ENCODE measurements around the gene SELPLG.

The SELPLG gene

DNA sequence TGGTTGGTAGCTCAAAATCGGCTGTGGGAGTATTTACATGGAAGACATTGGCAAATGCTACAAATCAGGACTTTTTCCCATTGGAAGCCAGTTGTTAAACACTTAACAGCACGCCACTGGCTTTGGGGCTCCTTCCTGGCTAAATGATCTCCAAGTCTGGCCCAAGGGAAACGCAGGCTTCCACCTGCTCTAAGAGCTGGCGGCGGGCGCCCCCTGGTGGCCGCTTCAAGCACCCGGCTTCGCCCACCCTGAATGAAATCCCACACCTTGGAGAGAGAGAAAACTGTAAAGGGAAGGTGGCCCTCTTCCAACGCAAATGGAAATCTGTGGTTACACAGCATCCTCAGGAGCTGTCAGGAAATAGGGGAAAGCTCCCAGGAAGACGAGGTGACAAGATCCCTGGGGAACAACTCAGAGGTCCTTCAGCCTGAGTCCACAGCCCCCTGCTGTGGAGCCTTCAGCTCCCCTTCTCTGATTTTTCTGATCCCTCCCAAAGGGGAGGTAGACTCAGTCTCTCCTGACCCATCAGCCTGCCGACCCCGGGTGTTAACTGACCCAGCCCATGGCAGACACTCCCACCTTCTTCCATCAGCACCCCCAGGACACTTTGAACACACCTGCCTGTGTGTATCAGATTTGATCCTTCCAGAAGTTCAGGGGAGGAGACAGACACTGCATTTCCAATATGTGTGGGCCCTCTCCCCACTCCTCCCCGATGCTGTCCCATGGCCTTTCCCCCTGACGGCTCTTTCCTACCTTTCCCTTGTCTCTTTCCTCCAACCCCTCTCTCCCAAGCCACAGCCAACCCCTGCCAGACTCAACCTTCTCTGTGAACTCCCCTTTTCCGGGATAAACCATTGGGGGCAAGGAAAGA, 15.4 kb downstream of the SELPLG start:
- peak; percentile 65 for DNase-seq

DNA sequence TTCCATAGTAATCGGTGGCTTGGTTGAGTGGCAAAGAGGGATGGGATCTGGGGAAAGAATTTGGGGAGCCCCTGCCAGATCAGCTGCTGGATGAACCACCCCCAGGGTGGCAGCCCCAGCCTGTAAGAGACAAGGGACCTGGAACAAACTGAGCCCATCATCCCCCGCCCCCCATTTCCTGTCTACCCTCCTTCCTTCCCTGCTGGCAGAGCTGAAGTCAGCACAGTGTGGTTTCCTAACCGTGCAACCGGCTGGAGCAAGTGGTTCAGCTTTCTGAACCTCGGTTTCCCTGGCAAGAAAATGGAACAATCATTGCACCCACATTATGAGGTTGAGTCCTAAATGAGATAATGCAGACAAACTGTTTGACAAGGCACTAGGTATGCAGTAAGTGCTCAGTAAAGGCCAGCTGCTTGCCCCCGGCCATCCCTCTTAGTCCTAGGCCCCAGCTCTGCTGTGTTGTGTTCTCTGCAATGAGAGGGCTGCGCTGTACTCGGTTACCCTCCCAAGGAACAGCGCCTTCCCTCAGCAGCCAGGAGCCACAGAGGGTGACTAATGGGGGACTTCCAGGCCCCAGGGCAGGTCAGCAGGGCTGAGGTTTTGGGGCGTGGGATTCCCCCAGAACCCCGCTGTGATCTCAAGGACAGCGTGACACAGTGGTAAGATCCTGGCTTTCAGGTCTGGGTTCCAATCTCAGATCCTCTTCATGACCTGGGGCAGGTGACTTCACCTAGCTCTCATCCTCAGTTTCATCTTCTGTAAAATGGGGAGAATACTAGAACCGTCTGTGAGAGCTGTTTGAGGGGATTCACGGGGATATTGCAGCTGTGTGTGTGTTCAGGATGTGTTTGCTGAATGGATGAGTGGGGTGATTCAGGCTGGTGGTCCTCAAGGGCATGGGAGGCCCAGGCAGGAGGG, 16.5 kb downstream of the SELPLG start:
- DNase-seq: no peak

DNA sequence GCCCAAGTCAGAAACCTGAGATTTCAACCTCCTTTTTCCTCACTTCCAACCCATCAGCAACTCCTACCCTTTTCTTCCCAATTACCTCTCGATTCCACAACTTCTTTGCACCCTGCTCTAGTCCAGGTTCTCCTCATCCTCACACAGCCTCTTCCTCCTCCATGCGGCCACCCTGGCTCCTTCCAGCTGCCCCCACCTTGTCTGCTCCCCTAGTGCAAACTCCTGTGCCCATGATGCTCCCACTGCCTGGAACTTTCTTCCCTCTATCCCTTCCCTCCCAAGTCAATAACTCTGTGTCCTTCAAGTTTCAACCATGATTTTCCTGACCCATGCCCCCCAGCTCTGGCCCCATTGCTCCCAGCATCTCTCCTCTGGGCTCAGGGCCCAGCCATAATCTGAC, 17.3 kb downstream of the SELPLG start:
- no peak for DNase-seq

DNA sequence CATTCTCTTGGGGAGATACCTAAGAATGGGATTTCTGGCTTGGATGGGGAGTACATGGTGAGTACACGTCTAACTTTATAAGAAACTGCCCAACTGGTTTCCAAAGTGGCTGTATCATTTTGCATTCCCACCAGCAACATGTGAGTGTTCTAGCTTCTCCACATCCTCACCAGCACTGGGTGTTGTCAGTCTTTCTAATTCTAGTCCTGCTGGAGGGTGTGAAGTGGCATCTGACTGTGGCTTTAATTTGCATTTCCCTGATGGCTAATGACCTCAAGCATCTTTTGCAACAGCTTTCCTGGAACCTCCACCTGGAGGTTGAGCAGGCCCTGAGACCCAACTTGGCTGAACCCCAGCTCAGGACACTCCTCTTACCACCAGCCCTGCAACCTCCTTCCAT, 17.8 kb downstream of the SELPLG start:
- no peak for DNase-seq

DNA sequence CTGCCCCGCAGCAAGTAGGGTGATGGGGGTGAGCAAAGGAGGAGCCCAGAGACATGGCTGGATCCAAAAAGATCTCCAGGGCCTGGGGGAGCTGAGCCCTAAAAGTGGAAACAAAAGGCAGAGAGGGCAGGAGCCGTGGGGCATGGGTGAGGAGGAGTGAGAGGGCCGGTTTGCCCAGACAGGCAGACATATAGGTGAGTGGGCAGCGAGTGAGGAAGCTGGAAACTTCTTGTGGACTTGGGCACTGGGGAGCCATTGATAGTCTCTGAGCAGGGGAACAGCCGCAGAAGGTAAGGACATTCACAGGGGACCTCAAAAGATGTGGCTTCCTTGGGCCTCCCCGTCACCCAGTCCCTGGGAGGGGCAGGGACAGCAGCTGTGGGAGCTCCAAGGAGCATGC, 19.1 kb downstream of the SELPLG start:
- no peak for DNase-seq

DNA sequence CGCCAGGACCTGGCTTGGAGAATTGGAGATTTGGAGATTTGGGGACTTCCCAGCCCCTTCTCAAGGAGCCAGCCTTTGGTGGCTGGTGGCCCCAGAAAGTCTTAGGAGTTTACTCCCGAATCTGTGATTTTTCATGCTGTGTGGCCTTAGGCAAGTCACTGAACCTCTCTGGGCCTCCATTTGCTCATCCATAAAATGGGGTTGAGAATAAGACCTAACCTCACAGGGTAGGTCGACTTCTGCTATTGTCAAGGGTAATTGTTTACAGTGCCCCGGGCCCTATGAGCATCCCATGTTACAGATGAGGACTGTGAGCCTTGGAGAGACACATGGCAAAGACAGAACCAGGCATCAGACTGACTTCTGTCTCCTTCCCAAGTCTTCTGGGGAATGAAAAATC, 19.7 kb downstream of the SELPLG start:
- no peak for DNase-seq

DNA sequence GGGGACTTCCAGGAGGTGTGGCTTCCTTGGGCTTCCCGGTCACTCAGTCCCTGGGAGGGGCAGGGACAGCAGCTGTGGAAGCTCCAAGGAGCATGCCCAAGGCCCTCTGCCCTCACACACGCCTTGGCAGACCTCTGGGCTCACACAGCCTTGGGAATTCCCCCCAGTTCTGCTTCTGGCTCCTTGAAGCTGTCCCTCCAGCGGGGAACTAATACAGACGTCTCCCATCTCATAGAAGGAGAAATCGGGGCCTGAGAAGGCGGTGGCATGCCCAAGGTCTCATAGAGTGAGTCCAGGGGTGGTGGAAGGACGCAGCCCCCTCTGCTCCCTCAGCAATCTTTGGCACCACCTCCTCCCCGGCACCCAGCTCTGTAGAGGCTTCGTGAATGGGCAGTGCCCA, 20.1 kb downstream of the SELPLG start:
- no peak for DNase-seq

DNA sequence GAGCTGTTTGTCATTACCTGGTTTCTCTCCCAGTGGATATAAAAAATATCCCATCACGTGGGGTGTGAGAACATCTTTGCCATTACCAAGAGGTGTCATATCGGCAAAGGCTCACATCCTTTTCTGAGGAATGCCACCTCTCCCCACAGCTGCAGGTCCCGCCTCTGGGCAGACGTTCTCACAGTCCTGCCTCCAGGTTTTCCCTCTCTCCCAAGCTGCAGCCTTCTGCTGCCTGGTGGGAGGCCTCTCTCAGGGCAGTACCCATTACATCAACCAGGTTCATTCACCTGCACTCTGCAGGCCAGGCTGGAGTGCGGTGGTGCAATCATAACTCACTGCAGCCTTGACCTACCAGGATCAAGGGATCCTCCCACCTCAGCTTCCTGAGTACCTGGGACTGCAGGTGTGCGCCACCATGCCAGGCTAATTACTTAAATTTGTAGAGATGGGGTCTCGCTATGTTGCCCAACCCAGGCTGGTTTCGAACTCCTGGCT, 20.9 kb downstream of the SELPLG start:
- DNase-seq: no peak

DNA sequence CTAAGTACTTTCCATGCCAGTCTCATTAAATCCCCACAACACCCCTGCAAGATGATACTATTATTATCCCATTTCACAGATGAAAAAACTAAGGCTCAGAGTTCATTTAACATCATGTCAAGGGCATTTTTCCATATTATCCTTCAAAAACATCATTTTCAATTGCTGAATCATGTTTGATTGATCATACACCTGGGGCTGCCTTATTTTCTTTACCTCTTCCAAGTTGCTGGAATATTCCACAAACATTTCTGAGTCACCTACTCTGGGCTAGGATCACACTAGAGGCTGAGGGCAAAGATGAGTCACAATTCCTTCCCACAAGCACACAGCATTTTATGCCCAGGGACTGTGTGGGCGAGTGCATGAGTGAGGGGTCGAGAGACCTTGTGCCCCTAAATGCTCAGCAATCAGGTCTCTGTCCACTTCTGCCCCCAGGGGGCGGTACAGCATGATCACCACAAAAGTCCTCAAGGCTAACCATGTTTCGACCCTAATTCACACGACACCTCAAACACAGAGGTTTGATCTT, 21.7 kb downstream of the SELPLG start:
- DNase-seq: no peak

DNA sequence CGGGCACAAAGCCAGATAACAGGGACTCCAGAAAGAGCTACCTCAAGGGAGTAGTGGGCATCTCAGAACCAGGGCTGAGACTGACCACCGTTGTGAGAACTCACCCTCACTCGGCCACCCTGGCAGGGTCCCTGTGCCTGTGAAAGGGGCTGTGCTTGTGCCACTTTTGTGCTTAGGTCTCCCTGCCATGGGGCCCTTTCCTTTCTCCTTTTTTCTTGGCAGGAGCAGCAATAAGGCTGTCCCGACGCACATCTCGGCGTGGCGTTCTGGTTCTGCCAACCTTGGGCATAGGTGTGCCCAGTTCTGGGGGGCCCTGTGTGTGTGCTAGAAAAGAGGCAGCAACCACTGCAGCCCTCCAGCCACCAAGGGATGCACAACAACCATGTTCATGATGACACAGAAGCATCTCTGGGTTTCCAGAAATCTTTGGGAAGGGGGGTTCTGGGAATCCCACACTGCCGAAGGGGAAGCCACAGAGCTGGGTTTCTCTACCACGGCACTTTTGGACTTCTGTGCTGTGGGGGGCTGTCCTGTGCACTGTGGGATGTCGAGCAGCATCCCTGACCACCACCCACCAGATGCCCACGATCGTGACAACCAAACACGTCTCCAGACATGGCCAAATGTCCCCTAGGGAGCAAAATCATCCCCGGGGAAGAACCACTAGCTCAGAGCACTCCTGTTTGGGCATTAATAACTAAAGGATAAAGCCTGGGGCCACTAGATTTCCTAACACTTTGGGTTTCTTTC, 22.7 kb downstream of the SELPLG start:
- DNase-seq: no peak

DNA sequence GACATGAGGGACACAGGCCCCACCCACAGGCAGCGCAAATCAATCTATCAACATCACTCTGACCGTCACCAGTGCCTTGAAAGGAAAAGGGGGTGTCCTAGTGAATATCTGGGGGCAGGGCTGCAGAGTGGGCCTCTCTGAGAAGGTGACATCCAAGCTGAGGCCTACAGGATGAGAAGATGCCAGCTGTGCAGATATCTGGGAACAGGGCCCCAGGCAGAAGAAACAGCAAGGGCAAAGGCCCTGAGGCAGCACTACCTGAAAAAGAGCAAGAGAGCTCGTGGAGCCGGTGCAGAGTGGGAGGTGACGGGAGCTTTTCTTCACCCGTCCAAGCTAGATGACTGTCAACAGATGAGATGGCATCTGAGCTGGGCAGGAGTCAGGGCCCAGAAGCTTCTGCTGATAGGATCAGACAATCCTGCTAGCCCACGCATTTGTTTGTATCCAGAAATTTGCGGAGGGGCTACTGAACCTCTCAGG, 23.3 kb downstream of the SELPLG start:
- no peak for DNase-seq

DNA sequence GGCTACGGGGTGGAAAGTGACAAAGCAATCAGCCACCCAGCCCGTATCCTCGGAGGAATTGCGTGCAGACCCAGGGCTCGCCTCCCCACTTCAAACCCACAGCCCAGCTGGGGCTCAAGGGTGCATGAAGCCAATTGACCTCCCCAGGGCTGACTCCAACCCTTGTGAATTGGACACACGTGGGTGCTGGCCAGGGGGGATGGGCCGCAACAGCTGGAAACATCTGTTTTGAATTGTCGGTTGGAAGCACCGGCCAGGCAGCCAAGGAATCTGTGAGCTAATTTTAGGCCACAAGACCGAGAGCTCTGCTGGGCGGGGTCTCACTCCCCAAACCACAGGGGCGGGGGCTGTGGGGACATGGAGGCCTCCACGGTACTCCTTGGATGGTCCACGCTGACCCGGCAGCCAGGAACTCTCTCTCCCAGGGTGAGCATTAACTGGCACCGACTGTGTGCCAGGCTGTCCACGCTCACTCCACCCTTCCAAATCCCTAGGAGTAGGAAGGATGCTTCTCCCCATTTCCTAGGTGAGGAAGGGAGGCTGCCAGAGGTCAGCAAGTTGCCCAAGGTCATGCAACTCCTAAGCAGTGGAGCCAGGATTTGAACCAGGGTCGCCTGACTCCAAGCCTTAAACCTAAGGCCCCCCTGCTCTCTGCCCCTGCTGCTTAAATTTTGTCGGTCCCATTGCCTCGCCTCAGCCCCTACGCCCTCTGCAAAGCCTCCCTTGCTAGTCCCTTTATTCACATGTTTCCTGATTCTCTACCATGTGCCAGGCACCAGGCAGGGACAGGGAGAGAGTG, 24.0 kb downstream of the SELPLG start:
- DNase-seq: no peak

DNA sequence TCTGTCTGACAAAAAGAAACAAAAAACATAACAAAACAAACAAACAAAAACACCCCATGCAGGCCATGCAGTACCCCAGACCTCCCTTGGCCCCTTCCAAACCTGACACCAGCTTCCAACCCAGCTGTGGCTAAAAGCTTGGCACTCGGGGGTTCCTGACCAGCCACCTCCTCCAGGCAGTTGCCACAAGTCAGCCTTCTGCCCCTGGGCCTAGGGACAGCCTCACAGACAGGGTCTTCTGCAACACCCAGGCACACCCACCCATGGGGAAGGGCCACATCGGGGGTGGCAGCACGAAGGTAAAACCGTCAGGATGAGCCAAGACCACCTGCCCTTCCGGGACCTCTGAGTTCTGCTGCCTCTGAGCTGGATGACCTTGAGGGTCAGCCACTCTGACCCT, 25.1 kb downstream of the SELPLG start:
- DNase-seq: no peak

DNA sequence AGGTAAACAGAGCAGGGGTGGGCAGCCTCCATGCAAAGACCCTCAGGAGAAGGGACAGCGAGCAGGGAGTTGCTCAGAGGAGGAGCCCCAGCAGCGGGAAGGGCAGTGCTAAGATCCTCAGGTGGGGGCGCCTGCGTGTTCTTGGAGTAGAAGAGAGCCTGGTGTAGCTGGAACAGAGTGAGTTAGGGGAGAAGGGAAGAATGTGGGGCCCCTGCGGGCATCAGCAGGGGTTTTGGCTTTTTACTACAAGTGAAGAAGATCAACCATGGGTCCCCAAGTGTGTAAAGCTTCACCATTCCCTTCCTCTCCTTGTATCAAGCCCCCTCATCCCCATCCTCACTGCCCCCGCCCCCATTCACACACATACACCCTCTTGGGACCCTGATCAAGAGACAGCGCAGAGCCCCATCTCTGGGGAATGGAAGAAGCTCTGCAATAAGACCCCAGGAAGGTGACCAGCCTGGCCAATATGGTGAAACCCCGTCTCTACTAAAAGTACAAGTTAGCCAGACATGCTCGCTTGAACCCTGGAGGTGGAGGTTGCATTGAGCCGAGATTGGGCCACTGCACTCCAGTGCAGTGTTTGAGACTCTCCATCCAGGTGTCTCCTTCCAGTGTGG, 25.6 kb downstream of the SELPLG start:
- no peak for DNase-seq

DNA sequence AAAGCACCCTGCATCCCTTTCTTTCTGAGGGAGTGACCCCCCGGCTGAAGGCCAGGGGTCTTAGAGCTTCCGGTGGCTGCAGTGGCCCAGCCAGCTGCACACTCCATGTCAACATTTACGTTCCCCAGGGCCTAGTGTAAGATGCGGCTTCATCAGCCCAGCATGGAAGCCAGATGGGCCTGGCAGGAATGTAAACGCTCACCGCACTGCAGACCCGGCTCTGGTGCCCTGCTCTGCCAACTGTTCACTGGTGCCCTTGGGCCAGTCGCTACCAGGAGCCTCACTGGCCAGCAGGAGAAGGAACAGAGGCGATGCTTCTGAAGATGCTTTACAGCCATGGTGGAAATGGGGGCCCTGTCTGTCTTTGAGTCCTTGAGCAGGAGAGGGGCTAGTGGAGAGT, 27.2 kb downstream of the SELPLG start:
- DNase-seq: no peak

DNA sequence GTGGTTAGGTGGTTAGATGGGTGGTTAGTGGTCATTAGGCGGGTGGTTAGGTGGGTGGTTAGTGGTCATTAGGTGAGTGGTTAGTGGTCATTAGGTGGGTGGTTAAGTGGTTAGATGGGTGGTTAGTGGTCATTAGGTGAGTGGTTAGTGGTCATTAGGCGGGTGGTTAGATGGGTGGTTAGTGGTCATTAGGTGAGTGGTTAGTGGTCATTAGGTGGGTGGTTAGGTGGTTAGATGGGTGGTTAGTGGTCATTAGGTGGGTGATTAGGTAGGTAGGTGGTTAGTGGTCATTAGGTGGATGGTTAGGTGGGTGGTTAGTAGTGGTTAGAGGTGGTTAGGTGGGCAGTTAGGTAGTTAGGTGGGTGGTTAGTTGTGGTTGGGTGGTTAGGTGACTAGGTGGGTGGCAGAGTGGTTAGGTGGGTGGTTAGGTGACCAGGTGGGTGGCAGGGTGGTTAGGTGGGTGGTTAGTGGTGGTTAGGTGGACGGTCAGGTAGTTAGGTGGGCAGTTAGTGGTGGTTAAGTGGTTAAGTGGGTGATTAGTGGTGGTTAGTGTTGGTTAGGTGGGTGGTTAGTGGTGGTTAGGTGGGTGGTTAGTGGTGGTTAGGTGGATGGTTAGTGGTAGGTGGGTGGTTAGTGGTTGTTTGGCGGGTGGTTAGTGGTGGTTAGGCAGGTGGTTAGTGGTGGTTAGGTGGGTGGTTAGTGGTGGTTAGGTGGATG, 27.8 kb downstream of the SELPLG start:
- DNase-seq: no peak

DNA sequence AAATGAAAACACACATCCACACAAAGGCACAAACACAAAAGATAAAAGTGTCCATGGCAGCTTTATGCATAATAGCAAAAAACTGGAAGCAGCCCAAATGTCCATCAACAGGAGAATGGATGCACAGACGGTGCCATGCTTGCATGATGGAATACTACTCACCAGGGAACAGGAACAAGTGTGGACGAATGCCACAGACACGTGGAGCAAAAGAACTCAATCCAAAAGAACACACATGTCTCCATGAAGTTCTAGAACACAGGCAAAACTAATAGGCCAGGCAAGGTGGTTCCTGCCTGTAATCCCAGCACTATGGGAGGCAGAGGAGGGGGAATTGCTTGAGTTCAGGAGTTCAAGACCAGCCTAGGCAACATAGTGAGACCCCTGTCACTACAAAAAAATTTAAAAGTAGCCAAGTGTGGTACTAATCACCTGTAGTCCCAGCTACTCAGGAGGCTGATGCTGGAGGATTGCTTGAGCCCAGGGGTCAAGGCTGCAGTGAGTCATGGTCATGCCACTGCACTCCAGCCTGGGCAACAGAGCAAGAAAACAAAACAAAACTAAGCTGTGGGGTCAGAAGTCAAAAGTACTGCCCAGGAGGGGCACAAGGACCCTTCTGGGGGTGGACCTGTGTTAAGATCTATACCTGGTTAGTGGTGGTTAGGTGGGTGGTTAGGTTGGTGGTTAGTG, 28.5 kb downstream of the SELPLG start:
- DNase-seq: no peak

DNA sequence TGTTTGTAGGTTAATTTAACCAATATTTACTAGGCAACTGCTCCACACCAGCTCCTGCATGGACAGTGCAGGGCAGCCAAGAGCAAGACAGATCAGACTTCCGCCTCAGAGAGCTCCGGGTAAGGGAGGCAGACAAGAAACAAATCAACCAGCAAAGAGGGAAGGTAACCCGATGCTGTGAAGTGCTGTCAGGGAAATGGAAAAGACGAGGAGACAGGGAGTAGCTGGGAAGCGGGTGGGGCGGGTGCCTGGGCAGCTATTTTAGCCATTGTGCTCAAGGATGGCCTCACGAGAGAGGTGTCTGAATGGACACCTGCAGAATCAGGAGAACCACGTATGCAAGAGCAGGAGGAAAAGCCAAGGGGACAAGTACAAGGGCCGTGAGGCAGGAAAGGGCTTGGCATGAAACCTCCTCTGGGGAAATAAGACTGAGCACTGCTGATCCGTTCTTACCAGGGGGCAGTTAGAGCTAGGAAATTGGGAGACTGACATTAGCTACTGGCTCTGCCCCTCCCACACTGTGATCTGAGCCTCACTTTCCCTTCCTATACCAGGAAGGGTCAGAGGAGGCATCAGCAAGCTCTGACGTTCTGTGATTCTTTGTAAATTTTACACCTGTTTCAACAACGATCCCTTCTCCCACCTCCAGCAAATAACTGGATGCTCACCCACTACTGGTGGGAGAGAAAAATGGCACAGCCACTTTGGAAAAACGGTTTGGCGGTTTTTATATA, 29.3 kb downstream of the SELPLG start:
- DNase-seq: no peak

DNA sequence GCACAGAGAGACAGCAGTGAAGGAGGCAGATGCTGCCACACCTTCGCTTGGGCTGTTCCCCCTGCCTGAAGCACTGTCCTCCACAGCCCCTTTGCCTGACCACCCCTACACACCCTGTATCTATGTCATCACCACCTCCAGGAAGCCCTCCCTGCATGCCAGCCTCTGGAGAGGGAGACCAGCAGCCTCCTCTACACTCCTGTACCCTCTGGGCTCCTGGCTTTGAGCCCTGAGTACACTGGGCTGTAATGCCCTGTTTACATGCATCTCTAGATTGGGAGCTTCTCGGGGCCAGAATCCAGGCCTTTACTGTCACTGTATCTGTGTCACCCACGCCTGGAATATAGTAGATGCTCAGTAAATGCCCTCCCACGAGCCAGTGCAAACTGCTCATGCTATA, 30.0 kb downstream of the SELPLG start:
- no peak for DNase-seq

Measured in DMS79 (cell line).